DMS114 treated with DMSO at 0.1 percent for 48 hours (cell line): ENCODE results near the gene GNA12.

Experiments
- DNase-seq: peaks from one replicate; lab custom pipeline; 2025; ENCODE audit not compliant: unreplicated experiment; lab: John Stamatoyannopoulos, UW

Gene GNA12

DNA sequence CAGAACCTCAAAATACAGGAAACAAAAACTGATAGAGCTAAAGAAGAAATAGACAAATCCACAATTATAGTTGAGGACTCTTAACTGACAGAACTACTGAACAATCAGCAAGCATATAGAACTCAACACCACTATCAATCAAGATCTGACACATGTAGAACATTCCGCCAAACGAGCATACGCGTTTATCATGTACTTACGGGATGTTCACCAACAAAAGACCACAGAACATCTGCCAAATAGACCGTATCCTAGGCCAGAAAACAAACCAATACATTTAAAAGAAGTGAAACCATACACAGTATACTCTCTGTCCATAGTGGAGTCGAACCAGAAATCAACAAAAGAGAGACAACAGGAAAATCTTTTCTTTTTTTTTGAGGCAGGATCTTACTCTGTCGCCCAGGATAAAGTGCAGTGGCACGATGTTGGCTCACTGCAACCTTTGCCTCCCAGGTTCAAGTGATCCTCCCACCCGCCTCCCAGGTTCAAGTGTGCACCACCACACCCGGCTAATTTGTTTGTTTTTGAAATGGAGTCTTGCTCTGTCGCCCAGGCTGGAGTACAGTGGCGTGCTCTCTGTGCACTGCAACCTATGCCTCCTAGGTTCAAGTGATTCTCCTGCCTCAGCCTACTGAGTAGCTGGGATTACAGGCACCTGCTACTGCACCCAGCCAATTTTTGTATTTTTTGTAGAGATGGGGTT, 5.1 kb downstream of the GNA12 start:
- no peak for DNase-seq

- no peak for DNase-seq
Measured at GRCh38 chr7:2838451-2838850, 5.7 kb downstream of the GNA12 start.

GRCh38 chr7:2837496-2837895, 6.6 kb downstream of the GNA12 start:
- DNase-seq: no peak

- no peak for DNase-seq
Measured at GRCh38 chr7:2834748-2835441, 9.2 kb downstream of the GNA12 start.

- DNase-seq: no peak
Measured at GRCh38 chr7:2833083-2833910, 10.8 kb downstream of the GNA12 start.

- DNase-seq: no peak
Measured at GRCh38 chr7:2832461-2832860, 11.6 kb downstream of the GNA12 start.

- no peak for DNase-seq
Measured at GRCh38 chr7:2830609-2831376, 13.3 kb downstream of the GNA12 start.

- no peak for DNase-seq
Measured at GRCh38 chr7:2829040-2829439, 15.1 kb downstream of the GNA12 start.

- no peak for DNase-seq
Measured at GRCh38 chr7:2826771-2827170, 17.3 kb downstream of the GNA12 start.

GRCh38 chr7:2825559-2826227, 18.4 kb downstream of the GNA12 start:
- no peak for DNase-seq

GRCh38 chr7:2824678-2825461, 19.2 kb downstream of the GNA12 start:
- no peak for DNase-seq

- DNase-seq: no peak
Measured at GRCh38 chr7:2824026-2824677, 20.0 kb downstream of the GNA12 start.

- DNase-seq: no peak
Measured at GRCh38 chr7:2823130-2823529, 21.0 kb downstream of the GNA12 start.

DNA sequence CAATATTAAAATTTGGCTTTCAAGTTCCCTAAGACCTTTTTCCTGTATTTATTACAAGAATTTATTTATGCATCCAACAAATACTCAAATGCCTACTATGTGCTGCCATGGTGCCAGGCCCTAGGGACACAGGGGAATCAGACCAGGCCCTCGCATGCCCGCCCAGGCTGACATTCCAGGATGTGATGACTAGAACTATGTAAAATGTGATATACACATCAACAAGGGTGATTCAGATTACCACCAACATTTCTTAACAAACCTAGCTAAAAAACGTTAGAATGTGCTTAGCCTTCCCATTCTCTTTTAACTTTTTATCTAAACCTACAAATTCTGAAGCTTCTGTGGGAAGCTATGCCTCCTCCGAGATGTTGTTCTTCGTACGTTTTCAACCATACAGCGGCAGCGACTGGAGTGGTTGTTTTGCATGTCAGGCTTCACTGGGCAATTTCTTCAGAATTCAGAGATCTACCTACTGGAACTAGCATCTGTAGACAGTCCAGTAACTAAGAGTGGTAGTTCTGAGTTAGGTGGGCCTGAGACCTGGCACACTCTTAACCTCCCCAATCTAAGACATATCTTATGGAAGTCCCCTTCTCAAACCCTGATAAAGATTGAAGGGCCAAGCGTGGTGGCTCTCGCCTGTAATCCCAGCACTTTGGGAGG, 22.1 kb downstream of the GNA12 start:
- no peak for DNase-seq

- no peak for DNase-seq
Measured at GRCh38 chr7:2821161-2821841, 22.8 kb downstream of the GNA12 start.

DNA sequence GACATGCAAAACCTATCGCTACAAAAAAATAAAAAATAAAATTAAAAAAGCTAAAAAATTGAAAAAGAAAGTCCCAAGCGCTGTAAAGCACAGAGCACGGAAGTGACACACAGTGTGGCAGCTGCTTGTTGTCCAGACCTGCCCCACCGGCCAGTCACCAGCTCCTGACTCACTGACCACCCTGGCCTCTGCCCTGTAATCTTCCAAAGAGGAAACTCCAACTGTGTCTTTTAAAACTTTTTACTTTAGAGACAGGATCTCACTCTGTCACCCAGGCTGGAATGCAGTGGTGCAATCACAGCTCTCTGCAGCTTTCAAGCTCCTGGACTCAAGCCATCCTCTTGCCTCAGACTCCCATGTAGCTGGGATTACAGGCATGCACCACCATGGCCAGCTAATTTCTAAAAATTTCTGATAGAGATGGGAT, 23.6 kb downstream of the GNA12 start:
- DNase-seq: no peak

DNA sequence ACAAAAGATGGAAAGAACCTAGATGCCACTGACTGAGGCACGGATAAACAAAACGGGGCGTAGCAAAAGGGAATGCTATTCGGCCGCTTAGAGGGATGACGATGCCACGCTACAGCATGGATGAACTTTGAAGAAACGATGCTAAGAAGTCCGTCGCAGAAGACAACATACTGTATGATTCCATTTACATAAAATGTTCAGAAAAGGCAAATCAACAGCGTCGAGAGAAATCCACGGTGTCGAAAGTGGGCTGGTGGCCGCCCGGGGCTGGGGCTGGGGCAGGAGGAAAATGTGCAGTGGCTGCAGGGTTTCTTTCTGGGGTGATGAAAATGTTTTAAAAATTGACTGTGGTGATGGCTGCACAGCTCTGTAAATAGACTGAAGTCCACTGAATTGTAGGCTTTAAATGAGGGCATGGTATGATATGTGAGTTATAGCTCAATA, 24.1 kb downstream of the GNA12 start:
- no peak for DNase-seq
